Measurements from ENCODE around the gene ANKRD10.

The ANKRD10 gene

GRCh38 chr13:110907951-110908898 is 6.6 kb downstream of the ANKRD10 start:
- CTCF ChIA-PET: interaction anchor here (0.8 to 6.2 kb wide), 4 partner anchors 6 to 160 kb away, joined by 4 to 42 read pairs (median 6); partner anchors contain the start of gene ANKRD10
- POLR2A ChIA-PET: no interaction called here
- no peak for TF ChIP-seq CTCF (IDR thresholded peaks at IDR 0.05; ENCODE audit: control extremely low read depth, extremely low read depth, low read depth, missing control alignments)
- DNase-seq (ENCODE audit: extremely low spot score): no peak

- ChIA-PET CTCF (interaction anchor here (0.8 to 6.2 kb wide), 4 partner anchors 7 to 161 kb away, joined by 4 to 42 read pairs (median 6); partner anchors contain the start of gene ANKRD10), POLR2A (no interaction called here)
- no peak for DNase-seq (ENCODE audit: extremely low spot score)
- TF ChIP-seq CTCF (IDR thresholded peaks at IDR 0.05; ENCODE audit: control extremely low read depth, extremely low read depth, low read depth, missing control alignments): no peak
Observed at GRCh38 chr13:110907301-110907700, 7.6 kb downstream of the ANKRD10 start.

GRCh38 chr13:110904748-110905147 is 10.1 kb downstream of the ANKRD10 start:
- CTCF ChIA-PET: interaction anchor here (1.1 to 6.2 kb wide), 5 partner anchors 10 to 311 kb away, joined by 3 to 42 read pairs (median 4); partner anchors contain the start of gene ANKRD10
- TF ChIP-seq CTCF (IDR thresholded peaks at IDR 0.05; ENCODE audit: control extremely low read depth, extremely low read depth, low read depth, missing control alignments): no peak
- no peak for DNase-seq (ENCODE audit: extremely low spot score)
- POLR2A ChIA-PET: interaction anchor here (0.9 to 1.5 kb wide), 2 partner anchors 9 to 10 kb away, joined by 3 to 4 read pairs; partner anchors contain the start of gene ANKRD10

- no peak for DNase-seq (ENCODE audit: extremely low spot score)
- ChIA-PET CTCF (interaction anchor here (6.2 kb wide), 1 partner anchor 12 kb away, joined by 42 read pairs; the partner anchor contains the start of gene ANKRD10), POLR2A (interaction anchor here (0.7 kb wide), 1 partner anchor 257 kb away, joined by 5 read pairs; no protein-coding TSS in a partner anchor)
- TF ChIP-seq CTCF (IDR thresholded peaks at IDR 0.05; ENCODE audit: control extremely low read depth, extremely low read depth, low read depth, missing control alignments): no peak
Observed at GRCh38 chr13:110902370-110902769, 12.5 kb downstream of the ANKRD10 start.

- POLR2A ChIA-PET: no interaction called here
- DNase-seq (ENCODE audit: extremely low spot score): no peak
- no peak for TF ChIP-seq CTCF (IDR thresholded peaks at IDR 0.05; ENCODE audit: control extremely low read depth, extremely low read depth, low read depth, missing control alignments)
- CTCF ChIA-PET: no interaction called here
Observed at GRCh38 chr13:110897521-110897920, 17.3 kb downstream of the ANKRD10 start.

- CTCF ChIA-PET: no interaction called here
- DNase-seq (ENCODE audit: extremely low spot score): no peak
- POLR2A ChIA-PET: no interaction called here
- no peak for TF ChIP-seq CTCF (IDR thresholded peaks at IDR 0.05; ENCODE audit: control extremely low read depth, extremely low read depth, low read depth, missing control alignments)
Observed at GRCh38 chr13:110897014-110897413, 17.9 kb downstream of the ANKRD10 start.

All from GM10248 (cell line).